Activated naive CD8-positive, alpha-beta T cell (primary cell): ENCODE data around the gene AMER3.

Experiments
- H3K27ac Mint-ChIP-seq: one replicate; pipeline ENCODE4 v1.8.0; 2021; ENCODE audit warnings: mixed read lengths
- H3K27me3 Mint-ChIP-seq: one replicate; pipeline ENCODE4 v1.8.0; 2021; ENCODE audit warnings: mixed read lengths
- H3K36me3 Mint-ChIP-seq: one replicate; pipeline ENCODE4 v1.8.0; 2021; ENCODE audit warnings: mixed read lengths
- H3K4me1 Mint-ChIP-seq: one replicate; pipeline ENCODE4 v1.8.0; 2021; ENCODE audit warnings: low read depth, mixed read lengths
- H3K4me3 Mint-ChIP-seq: one replicate; pipeline ENCODE4 v1.8.0; 2021; ENCODE audit warnings: mild to moderate bottlenecking, mixed read lengths
- H3K9me3 Mint-ChIP-seq: one replicate; pipeline ENCODE4 v1.8.0; 2021; ENCODE audit warnings: low read depth, mixed read lengths

Gene AMER3

GRCh38 chr2:130790312-130790711, 35.0 kb downstream of the AMER3 start:
- no peak overlapping the region for H3K4me3 Mint-ChIP-seq
- H3K36me3 Mint-ChIP-seq = no peaks in the 10 kb centered on the region
- H3K9me3 Mint-ChIP-seq = no peaks in the 10 kb centered on the region
- H3K27ac Mint-ChIP-seq = no peak overlapping the region
- no peaks in the 10 kb centered on the region for H3K4me1 Mint-ChIP-seq
- peaks cover 8% of the 10 kb centered on the region for H3K27me3 Mint-ChIP-seq

GRCh38 chr2:130790804-130791616, 35.7 kb downstream of the AMER3 start:
- Mint-ChIP-seq H3K4me1 (no peaks in the 10 kb centered on the region), H3K36me3 (no peaks in the 10 kb centered on the region), H3K4me3 (no peak overlapping the region), H3K27me3 (peaks cover 8% of the 10 kb centered on the region), H3K27ac (no peak overlapping the region), H3K9me3 (no peaks in the 10 kb centered on the region)

GRCh38 chr2:130791617-130791939, 36.2 kb downstream of the AMER3 start:
- Mint-ChIP-seq H3K36me3 (no peaks in the 10 kb centered on the region), H3K4me3 (no peak overlapping the region), H3K27me3 (peaks cover 8% of the 10 kb centered on the region), H3K4me1 (no peaks in the 10 kb centered on the region), H3K9me3 (no peaks in the 10 kb centered on the region), H3K27ac (no peak overlapping the region)

GRCh38 chr2:130795431-130795830, 40.1 kb downstream of the AMER3 start:
- H3K27ac Mint-ChIP-seq = no peak overlapping the region
- peaks cover 3% of the 10 kb centered on the region for H3K4me1 Mint-ChIP-seq
- H3K4me3 Mint-ChIP-seq = no peak overlapping the region
- H3K27me3 Mint-ChIP-seq = peaks cover 5% of the 10 kb centered on the region
- no peaks in the 10 kb centered on the region for H3K36me3 Mint-ChIP-seq
- no peaks in the 10 kb centered on the region for H3K9me3 Mint-ChIP-seq

GRCh38 chr2:130796290-130796689, 41.0 kb downstream of the AMER3 start:
- Mint-ChIP-seq H3K36me3 (no peaks in the 10 kb centered on the region), H3K9me3 (no peaks in the 10 kb centered on the region)

GRCh38 chr2:130797493-130798435, 42.4 kb downstream of the AMER3 start:
- no peak overlapping the region for H3K27ac Mint-ChIP-seq

More at GRCh38 chr2:130796290-130796689, 41.0 kb downstream of the AMER3 start:
- no peak overlapping the region for H3K4me3 Mint-ChIP-seq
- no peak overlapping the region for H3K27ac Mint-ChIP-seq
- peaks cover 3% of the 10 kb centered on the region for H3K4me1 Mint-ChIP-seq
- peaks cover 5% of the 10 kb centered on the region for H3K27me3 Mint-ChIP-seq

GRCh38 chr2:130798472-130799218, 43.3 kb downstream of the AMER3 start:
- Mint-ChIP-seq H3K36me3 (no peaks in the 10 kb centered on the region), H3K4me1 (peaks cover 3% of the 10 kb centered on the region), H3K9me3 (no peaks in the 10 kb centered on the region), H3K4me3 (peak overlapping the region; percentile 65), H3K27ac (no peak overlapping the region), H3K27me3 (no peaks in the 10 kb centered on the region)

More at GRCh38 chr2:130797493-130798435, 42.4 kb downstream of the AMER3 start:
- Mint-ChIP-seq H3K27me3 (peaks cover 5% of the 10 kb centered on the region), H3K9me3 (no peaks in the 10 kb centered on the region), H3K4me3 (peak overlapping the region; percentile 65), H3K4me1 (peaks cover 3% of the 10 kb centered on the region), H3K36me3 (no peaks in the 10 kb centered on the region)

GRCh38 chr2:130799295-130799694, 44.0 kb downstream of the AMER3 start:
- H3K27me3 Mint-ChIP-seq = no peaks in the 10 kb centered on the region
- H3K4me3 Mint-ChIP-seq = no peak overlapping the region
- peaks cover 3% of the 10 kb centered on the region for H3K4me1 Mint-ChIP-seq
- no peaks in the 10 kb centered on the region for H3K9me3 Mint-ChIP-seq
- H3K36me3 Mint-ChIP-seq = no peaks in the 10 kb centered on the region
- no peak overlapping the region for H3K27ac Mint-ChIP-seq

- no peak overlapping the region for H3K27ac Mint-ChIP-seq
- no peak overlapping the region for H3K4me3 Mint-ChIP-seq
- no peaks in the 10 kb centered on the region for H3K9me3 Mint-ChIP-seq
- H3K27me3 Mint-ChIP-seq = peaks cover 5% of the 10 kb centered on the region
- H3K4me1 Mint-ChIP-seq = peaks cover 7% of the 10 kb centered on the region
- no peaks in the 10 kb centered on the region for H3K36me3 Mint-ChIP-seq
Measured at GRCh38 chr2:130805613-130806012, 50.3 kb downstream of the AMER3 start.

GRCh38 chr2:130806370-130806769, 51.0 kb downstream of the AMER3 start:
- peaks cover 5% of the 10 kb centered on the region for H3K27me3 Mint-ChIP-seq
- no peak overlapping the region for H3K27ac Mint-ChIP-seq
- H3K4me1 Mint-ChIP-seq = peaks cover 7% of the 10 kb centered on the region
- no peaks in the 10 kb centered on the region for H3K36me3 Mint-ChIP-seq
- H3K9me3 Mint-ChIP-seq = no peaks in the 10 kb centered on the region
- H3K4me3 Mint-ChIP-seq = no peak overlapping the region

GRCh38 chr2:130807659-130808385, 52.5 kb downstream of the AMER3 start:
- peaks cover 7% of the 10 kb centered on the region for H3K4me1 Mint-ChIP-seq
- H3K36me3 Mint-ChIP-seq = no peaks in the 10 kb centered on the region
- no peak overlapping the region for H3K4me3 Mint-ChIP-seq
- no peaks in the 10 kb centered on the region for H3K9me3 Mint-ChIP-seq
- H3K27ac Mint-ChIP-seq = no peak overlapping the region
- peaks cover 5% of the 10 kb centered on the region for H3K27me3 Mint-ChIP-seq

GRCh38 chr2:130808482-130809268, 53.3 kb downstream of the AMER3 start:
- H3K27me3 Mint-ChIP-seq = peaks cover 5% of the 10 kb centered on the region
- H3K9me3 Mint-ChIP-seq = no peaks in the 10 kb centered on the region
- peaks cover 7% of the 10 kb centered on the region for H3K4me1 Mint-ChIP-seq
- no peaks in the 10 kb centered on the region for H3K36me3 Mint-ChIP-seq
- H3K4me3 Mint-ChIP-seq = no peak overlapping the region
- H3K27ac Mint-ChIP-seq = no peak overlapping the region

GRCh38 chr2:130810490-130810889, 55.1 kb downstream of the AMER3 start:
- Mint-ChIP-seq H3K9me3 (no peaks in the 10 kb centered on the region), H3K4me3 (no peak overlapping the region), H3K36me3 (no peaks in the 10 kb centered on the region), H3K27me3 (peaks cover 5% of the 10 kb centered on the region), H3K4me1 (peaks cover 7% of the 10 kb centered on the region), H3K27ac (no peak overlapping the region)

- Mint-ChIP-seq H3K27ac (no peak overlapping the region), H3K9me3 (no peaks in the 10 kb centered on the region), H3K36me3 (no peaks in the 10 kb centered on the region), H3K27me3 (peaks cover 2% of the 10 kb centered on the region), H3K4me3 (no peak overlapping the region), H3K4me1 (no peaks in the 10 kb centered on the region)
Measured at GRCh38 chr2:130813722-130814121, 58.4 kb downstream of the AMER3 start.
